Type B pancreatic cell (in vitro differentiated cells): ENCODE measurements around the gene CCNG1. TPM values are rescaled to one million over a fixed set of nuclear protein-coding genes. Genes with fewer than 3 reads are reported as not detected.

Experiments
- DNase-seq: peaks from one replicate; pipeline ENCODE4 v3.0.0; 2021; ENCODE audit warnings: mixed read lengths; ENCODE audit not compliant: unreplicated experiment; ENCODE audit errors: extremely low spot score
- H3K27ac Mint-ChIP-seq: 2 replicates; pipeline ENCODE4 v1.8.0; 2021; ENCODE audit warnings: mild to moderate bottlenecking, mixed read lengths
- H3K27me3 Mint-ChIP-seq: 2 replicates; pipeline ENCODE4 v1.8.0; 2021; ENCODE audit warnings: mixed read lengths
- H3K36me3 Mint-ChIP-seq: 2 replicates; pipeline ENCODE4 v1.8.0; 2021; ENCODE audit warnings: mixed read lengths
- H3K4me1 Mint-ChIP-seq: one replicate; pipeline ENCODE4 v1.8.0; 2021; ENCODE audit warnings: mixed read lengths; ENCODE audit not compliant: unreplicated experiment
- H3K4me3 Mint-ChIP-seq: 2 replicates; pipeline ENCODE4 v1.8.0; 2021; ENCODE audit warnings: mild to moderate bottlenecking, mixed read lengths
- H3K9me3 Mint-ChIP-seq: 2 replicates; pipeline ENCODE4 v1.8.0; 2021; ENCODE audit warnings: mixed read lengths
- CTCF ChIP-seq: fragments of 200-600 bp; sonication (generic); conservative IDR thresholded peaks from 2 replicates; pipeline ENCODE4 v1.5.0; 2021; ENCODE audit warnings: antibody characterized with exemption, mild to moderate bottlenecking
- total RNA-seq: library from RNA; stranded (reverse); gene quantifications from 2 replicates; pipeline ENCODE4 v1.2.1, GENCODE V29; 2021; ENCODE audit warnings: low replicate concordance

CCNG1 gene
- total RNA-seq, 1 donor from 2014 or later = 214 TPM

- Mint-ChIP-seq H3K4me1 (peaks cover 22% of the 10 kb centered on the region), H3K4me3 (peak within 1 kb of the TSS; percentile 95), H3K36me3 (peaks cover 16% of the 10 kb centered on the region), H3K9me3 (no peaks in the 10 kb centered on the region), H3K27ac (peak within 1 kb of the TSS; percentile 100), H3K27me3 (no peaks in the 10 kb centered on the region)
- no peak for TF ChIP-seq CTCF
- no peak for DNase-seq
These were observed 23.3 kb downstream of the CCNG1 start, which contains the start of gene HMMR for GRCh38 chr5:163460562-163461171. HMMR (plus strand) TSS chr5:163460632; CDS start chr5:163460693, 61 bp downstream.

- Mint-ChIP-seq H3K27ac (no peak overlapping the region), H3K27me3 (no peaks in the 10 kb centered on the region), H3K4me1 (peaks cover 9% of the 10 kb centered on the region), H3K4me3 (no peak overlapping the region), H3K9me3 (no peaks in the 10 kb centered on the region), H3K36me3 (peaks cover 8% of the 10 kb centered on the region)
- no peak for TF ChIP-seq CTCF
- DNase-seq = no peak
These were observed 25.7 kb downstream of the CCNG1 start for GRCh38 chr5:163463063-163463435.

GRCh38 chr5:163467682-163468081, 30.3 kb downstream of the CCNG1 start:
- Mint-ChIP-seq H3K27ac (no peak overlapping the region), H3K4me1 (no peaks in the 10 kb centered on the region), H3K9me3 (no peaks in the 10 kb centered on the region), H3K27me3 (no peaks in the 10 kb centered on the region), H3K4me3 (no peak overlapping the region), H3K36me3 (peaks cover 18% of the 10 kb centered on the region)
- no peak for TF ChIP-seq CTCF
- DNase-seq = no peak

- no peak for DNase-seq
- H3K36me3 Mint-ChIP-seq = peaks cover 20% of the 10 kb centered on the region
These were observed 36.3 kb downstream of the CCNG1 start for GRCh38 chr5:163473635-163474243.

GRCh38 chr5:163475411-163475810, 38.0 kb downstream of the CCNG1 start:
- no peaks in the 10 kb centered on the region for H3K9me3 Mint-ChIP-seq
- H3K36me3 Mint-ChIP-seq = peaks cover 18% of the 10 kb centered on the region
- H3K4me3 Mint-ChIP-seq = no peak overlapping the region
- no peaks in the 10 kb centered on the region for H3K4me1 Mint-ChIP-seq
- H3K27ac Mint-ChIP-seq = no peak overlapping the region
- H3K27me3 Mint-ChIP-seq = no peaks in the 10 kb centered on the region
- TF ChIP-seq CTCF = no peak
- DNase-seq = no peak

More at GRCh38 chr5:163473635-163474243, 36.3 kb downstream of the CCNG1 start:
- H3K27ac Mint-ChIP-seq = no peak overlapping the region
- no peaks in the 10 kb centered on the region for H3K4me1 Mint-ChIP-seq
- H3K9me3 Mint-ChIP-seq = no peaks in the 10 kb centered on the region
- H3K4me3 Mint-ChIP-seq = no peak overlapping the region
- TF ChIP-seq CTCF = peak; percentile 66
- H3K27me3 Mint-ChIP-seq = no peaks in the 10 kb centered on the region
